Astrocyte of the cerebellum (primary cell): Measurements from ENCODE around the gene SGCD.
A peak's percentile ranks its signal among the peaks of the same experiment; 100 is the strongest.

Source experiments
- DNase-seq: peaks from one replicate; pipeline ENCODE4 v3.0.0-alpha.2; 2011; ENCODE audit warnings: low read depth
- H3K4me3 ChIP-seq: 2 replicates; pipeline ENCODE4 v1.5.1; 2011; ENCODE audit warnings: mild to moderate bottlenecking, low read depth, low read length, moderate library complexity
- CTCF ChIP-seq: IDR thresholded peaks from 2 replicates; pipeline ENCODE4 v1.5.1; 2012; ENCODE audit warnings: low read length, low read depth, moderate library complexity, mild to moderate bottlenecking; ENCODE audit errors: missing control alignments
- in situ Hi-C: cut with HindIII; loops from 2 replicates; pipeline ENCODE4 v1.10.0; 2017; ENCODE audit warnings: low sequenced_read_pairs

The SGCD gene

GRCh38 chr5:156534906-156535485 is 208.0 kb downstream of the SGCD start:
- no peak for TF ChIP-seq CTCF
- peak; percentile 1 for DNase-seq
- no peak overlapping the region for H3K4me3 ChIP-seq
- in situ Hi-C loops, result no loop called here

- in situ Hi-C loops, result no loop called here
- DNase-seq, result no peak
- TF ChIP-seq CTCF, result no peak
- H3K4me3 ChIP-seq, result no peak overlapping the region
Observed at GRCh38 chr5:156540491-156540890, 213.5 kb downstream of the SGCD start.

- TF ChIP-seq CTCF, result no peak
- DNase-seq, result no peak
- H3K4me3 ChIP-seq, result no peak overlapping the region
- in situ Hi-C loops, result no loop called here
Observed at GRCh38 chr5:156541582-156541981, 214.6 kb downstream of the SGCD start.

- TF ChIP-seq CTCF, result no peak
- no peak for DNase-seq
- no peak overlapping the region for H3K4me3 ChIP-seq
- in situ Hi-C loops, result no loop called here
Observed at GRCh38 chr5:156543348-156544145, 216.6 kb downstream of the SGCD start.

- in situ Hi-C loops, result no loop called here
- H3K4me3 ChIP-seq, result no peak overlapping the region
- no peak for DNase-seq
- no peak for TF ChIP-seq CTCF
Observed at GRCh38 chr5:156552855-156553358, 225.9 kb downstream of the SGCD start.

- TF ChIP-seq CTCF, result no peak
- in situ Hi-C loops, result no loop called here
- no peak overlapping the region for H3K4me3 ChIP-seq
- no peak for DNase-seq
Observed at GRCh38 chr5:156556666-156557406, 229.9 kb downstream of the SGCD start.
